Fibroblast of pulmonary artery (primary cell): Measurements from ENCODE around the gene MAGI2.
A peak's percentile ranks its signal among the peaks of the same experiment; 100 is the strongest.

Experiments used
- DNase-seq: peaks from one replicate; pipeline ENCODE4 v3.0.0-alpha.2; 2010; ENCODE audit warnings: low read depth
- H3K4me3 ChIP-seq: replicated peaks from 2 replicates; pipeline ENCODE4 v1.5.1; 2011; ENCODE audit warnings: low read depth, mild to moderate bottlenecking, control low read depth, low read length, moderate library complexity
- TF ChIP-seq, protein P1 (sequence below): IDR thresholded peaks from 2 replicates; pipeline ENCODE4 v1.5.1; 2011; ENCODE audit warnings: mild to moderate bottlenecking, control low read depth, low read length, inconsistent platforms; ENCODE audit errors: missing control alignments

Gene MAGI2

GRCh38 chr7:79489371-79489770 is 35.9 kb upstream of the MAGI2 start:
- TF ChIP-seq, protein P1, sequence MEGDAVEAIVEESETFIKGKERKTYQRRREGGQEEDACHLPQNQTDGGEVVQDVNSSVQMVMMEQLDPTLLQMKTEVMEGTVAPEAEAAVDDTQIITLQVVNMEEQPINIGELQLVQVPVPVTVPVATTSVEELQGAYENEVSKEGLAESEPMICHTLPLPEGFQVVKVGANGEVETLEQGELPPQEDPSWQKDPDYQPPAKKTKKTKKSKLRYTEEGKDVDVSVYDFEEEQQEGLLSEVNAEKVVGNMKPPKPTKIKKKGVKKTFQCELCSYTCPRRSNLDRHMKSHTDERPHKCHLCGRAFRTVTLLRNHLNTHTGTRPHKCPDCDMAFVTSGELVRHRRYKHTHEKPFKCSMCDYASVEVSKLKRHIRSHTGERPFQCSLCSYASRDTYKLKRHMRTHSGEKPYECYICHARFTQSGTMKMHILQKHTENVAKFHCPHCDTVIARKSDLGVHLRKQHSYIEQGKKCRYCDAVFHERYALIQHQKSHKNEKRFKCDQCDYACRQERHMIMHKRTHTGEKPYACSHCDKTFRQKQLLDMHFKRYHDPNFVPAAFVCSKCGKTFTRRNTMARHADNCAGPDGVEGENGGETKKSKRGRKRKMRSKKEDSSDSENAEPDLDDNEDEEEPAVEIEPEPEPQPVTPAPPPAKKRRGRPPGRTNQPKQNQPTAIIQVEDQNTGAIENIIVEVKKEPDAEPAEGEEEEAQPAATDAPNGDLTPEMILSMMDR = no peak
- no peak overlapping the region for H3K4me3 ChIP-seq
- DNase-seq = no peak

- TF ChIP-seq, protein P1 = no peak
- DNase-seq = no peak
- H3K4me3 ChIP-seq = no peak overlapping the region
These were observed 24.9 kb upstream of the MAGI2 start for GRCh38 chr7:79478386-79478785.

GRCh38 chr7:79475455-79475854 is 22.0 kb upstream of the MAGI2 start:
- TF ChIP-seq, protein P1 = no peak
- DNase-seq = no peak
- H3K4me3 ChIP-seq = no peak overlapping the region

DNA sequence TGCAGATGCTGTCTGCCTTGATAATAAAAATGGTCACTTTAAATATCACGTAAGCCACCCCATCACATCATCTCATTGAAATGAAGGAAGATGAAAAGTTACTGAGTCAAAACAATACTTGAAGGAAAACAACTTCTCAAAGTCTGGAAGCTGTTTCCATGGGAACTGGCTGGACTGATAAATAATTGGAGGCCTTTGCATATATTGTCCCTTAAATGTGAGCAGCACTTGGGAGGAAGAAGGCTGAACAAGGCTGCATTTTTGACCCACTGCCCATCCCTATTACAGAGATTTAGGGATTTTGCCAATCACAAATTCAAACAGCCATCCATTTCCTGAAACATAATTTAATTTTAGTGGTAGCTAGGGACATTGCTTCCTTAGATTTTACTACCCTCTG is 18.2 kb upstream of the MAGI2 start:
- TF ChIP-seq, protein P1 = no peak
- DNase-seq = peak; percentile 31
- H3K4me3 ChIP-seq = no peak overlapping the region

DNA sequence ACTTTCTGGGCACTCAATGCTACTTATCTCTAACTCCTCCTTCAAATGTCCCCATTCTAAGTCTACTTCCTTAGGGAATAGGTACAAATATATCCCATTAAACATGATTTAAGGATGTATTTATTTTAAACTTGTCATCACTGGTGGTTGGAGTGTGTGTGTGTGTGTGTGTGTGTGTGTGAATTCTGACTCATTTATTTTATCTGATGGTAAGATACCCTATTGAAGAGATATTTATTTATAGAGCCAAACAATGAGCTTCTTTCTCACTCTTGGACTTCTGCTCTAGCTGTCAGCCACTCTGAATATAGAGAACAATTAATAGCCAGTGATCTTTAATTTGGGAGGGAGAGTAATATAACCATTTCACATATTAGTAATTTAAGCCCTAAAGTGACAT is 17.8 kb upstream of the MAGI2 start:
- DNase-seq = no peak
- TF ChIP-seq, protein P1 = no peak
- no peak overlapping the region for H3K4me3 ChIP-seq

DNA sequence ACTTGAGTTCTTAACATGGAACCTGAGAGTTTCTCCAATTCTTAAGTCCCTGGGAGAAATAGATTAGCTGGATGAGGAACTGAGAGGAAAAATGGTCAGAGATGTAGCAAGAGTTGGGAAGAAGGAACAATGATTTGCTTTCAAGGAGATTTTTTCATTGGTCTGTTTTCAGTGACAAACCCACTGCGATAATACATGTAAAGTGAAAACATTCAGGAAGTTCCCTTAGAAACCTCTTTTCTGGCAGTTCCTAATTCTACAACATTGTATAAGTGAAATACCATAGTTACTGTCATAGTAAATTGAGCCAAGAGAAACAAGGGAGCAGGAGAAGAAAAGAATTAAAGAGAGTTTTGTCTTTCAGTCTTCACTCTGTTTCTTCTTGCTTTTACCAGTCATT is 12.1 kb upstream of the MAGI2 start:
- TF ChIP-seq, protein P1 = no peak
- DNase-seq = peak; percentile 26
- no peak overlapping the region for H3K4me3 ChIP-seq

- TF ChIP-seq, protein P1 = no peak
- no peak overlapping the region for H3K4me3 ChIP-seq
- no peak for DNase-seq
These were observed 10.6 kb upstream of the MAGI2 start for GRCh38 chr7:79464051-79464450.
